K562 (cell line): ENCODE results near the gene TUBB1. TPM values are rescaled to one million over a fixed set of nuclear protein-coding genes. Genes with fewer than 3 reads are reported as not detected.
"Not testable (repeated sequence)": the region's sequence is repeated elsewhere in the genome, so short reads cannot be mapped to it uniquely, and the experiment has no call there.

Experiments used
- ATAC-seq: fragments of 200-7000 bp; cut with Tn5 transposase; 3 replicates; pipeline ENCODE4 v1.9.1; 2020; ENCODE audit warnings: moderate library complexity
- BruUV-seq: library from RNA; stranded (reverse); fragments of 400-500 nt; replicated peaks from 2 replicates; lab custom pipeline; 2021; lab: Mats Ljungman, UMichigan
- CTCF ChIA-PET: fragments of 300-600 bp; formaldehyde crosslinking; extraction: SDS; loops from one replicate; lab custom pipeline; 2021; ENCODE audit warnings: low intra/inter-chr PET ratio; lab: Yijun Ruan, JAX
- POLR2A ChIA-PET: fragments of 300-600, 350-650 bp; sonication (Branson Sonifier 250); formaldehyde crosslinking; extraction: SDS; loops from one replicate; lab custom pipeline; 2021; ENCODE audit warnings: antibody characterized with exemption, inconsistent platforms; lab: Yijun Ruan, JAX
- DNase-seq, 4 experiments: peaks; one replicate each; pipeline versions ENCODE4 v3.0.0 to v3.0.0-alpha.2; 2011 to 2018; ENCODE audit warnings: low spot score in 3 of 4, mixed read lengths in 3 of 4; ENCODE audit errors: extremely low read depth in 1 of 4
- FAIRE-seq: peaks from 2 replicates; lab custom pipeline; 2011; peaks lifted over from hg19 to GRCh38; lab: Jason Lieb, UNC
- H2AFZ ChIP-seq: 2 replicates; pipeline ENCODE4 v1.6.0; 2011; ENCODE audit warnings: low read depth, low read length, control low read depth, inconsistent platforms
- H3K27ac ChIP-seq: fragments of 200-600 bp; 3 replicates; pipeline ENCODE4 v1.8.0; 2011; ENCODE audit warnings: low read depth, mild to moderate bottlenecking, control low read depth, inconsistent platforms, low read length, moderate library complexity, mixed read lengths; ENCODE audit errors: extremely low read depth
- H3K27me3 ChIP-seq, 2 experiments: fragments of 300-600 bp in 1 of 2; 2 replicates in 1 of 2; 3 replicates in 1 of 2; pipeline versions ENCODE4 v1.6.0 to v1.8.0; 2011; ENCODE audit warnings: inconsistent platforms in 2 of 2, low read length in 2 of 2, mild to moderate bottlenecking in 1 of 2, mixed read lengths in 1 of 2, moderate library complexity in 1 of 2; ENCODE audit not compliant: control insufficient read depth in 2 of 2, insufficient read depth in 2 of 2
- H3K36me3 ChIP-seq: fragments of 300-600 bp; 3 replicates; pipeline ENCODE4 v1.8.0; 2011; ENCODE audit warnings: mild to moderate bottlenecking, low read length, inconsistent platforms; ENCODE audit not compliant: control insufficient read depth, insufficient read depth
- H3K4me1 ChIP-seq, 2 experiments: fragments of 200-600 bp in 1 of 2; replicated peaks in 1 of 2; 2 replicates in 1 of 2; 3 replicates in 1 of 2; pipeline versions ENCODE4 v1.5.1 to v1.8.0; 2011; ENCODE audit warnings: inconsistent platforms in 2 of 2, low read length in 2 of 2, mild to moderate bottlenecking in 1 of 2, mixed read lengths in 1 of 2, moderate library complexity in 1 of 2; ENCODE audit not compliant: control insufficient read depth in 2 of 2, insufficient read depth in 2 of 2
- H3K4me2 ChIP-seq: 2 replicates; pipeline ENCODE4 v1.6.1; 2011; ENCODE audit warnings: low read length, control low read depth, inconsistent platforms, mixed read lengths; ENCODE audit not compliant: insufficient read depth
- H3K4me3 ChIP-seq: fragments of 200-600 bp; sonication (generic), shearing (Covaris generic); 2 replicates; pipeline ENCODE4 v1.5.1; 2016; ENCODE audit warnings: control low read depth, inconsistent platforms
- H3K79me2 ChIP-seq: fragments of 200-600 bp; 3 replicates; pipeline ENCODE4 v1.8.0; 2011; ENCODE audit warnings: low read length, inconsistent platforms; ENCODE audit not compliant: control insufficient read depth, insufficient read depth
- H3K9ac ChIP-seq, 2 experiments: 2 replicates each; pipeline versions ENCODE4 v1.6.0 to v1.6.1; 2011; ENCODE audit warnings: low read depth in 2 of 2, low read length in 2 of 2, control low read depth in 1 of 2, inconsistent platforms in 1 of 2, mild to moderate bottlenecking in 1 of 2, mixed read lengths in 1 of 2; ENCODE audit not compliant: insufficient read depth in 1 of 2
- H3K9me1 ChIP-seq: one replicate; pipeline ENCODE4 v1.6.0; 2011; ENCODE audit warnings: inconsistent platforms, mild to moderate bottlenecking, low read length, moderate library complexity; ENCODE audit not compliant: control insufficient read depth, insufficient read depth
- H3K9me3 ChIP-seq: replicated peaks from 2 replicates; pipeline ENCODE4 v1.5.1; 2011; ENCODE audit warnings: low read depth, low read length, inconsistent platforms; ENCODE audit not compliant: control insufficient read depth, insufficient read depth
- H4K20me1 ChIP-seq: replicated peaks from 2 replicates; pipeline ENCODE4 v1.6.1; 2011; ENCODE audit warnings: low read length, inconsistent platforms, mixed read lengths; ENCODE audit not compliant: control insufficient read depth, insufficient read depth
- BRD4 ChIP-seq: fragments of 200-600 bp; sonication (generic); IDR thresholded peaks from 2 replicates; pipeline ENCODE4 v1.6.1; 2017; ENCODE audit warnings: inconsistent platforms
- ESRRA ChIP-seq: fragments of 450-650 bp; IDR thresholded peaks from 2 replicates; pipeline ENCODE4 v1.6.1; 2014; ENCODE audit warnings: low read depth, mild to moderate bottlenecking, moderate library complexity, borderline replicate concordance
- FOXK2 ChIP-seq, 2 experiments: fragments of 450-650 bp; IDR thresholded peaks in 1 of 2; conservative IDR thresholded peaks in 1 of 2; 2 replicates each; pipeline ENCODE4 v1.6.1; 2016; ENCODE audit warnings: low read depth in 2 of 2, mild to moderate bottlenecking in 1 of 2
- NFRKB ChIP-seq: fragments of 450-650 bp; IDR thresholded peaks from 2 replicates; pipeline ENCODE4 v1.6.1; 2016; ENCODE audit warnings: low read depth
- YY1 ChIP-seq, 3 experiments: IDR thresholded peaks; 2 replicates each; pipeline ENCODE4 v1.6.1; 2011; ENCODE audit warnings: low read length in 2 of 3, mild to moderate bottlenecking in 2 of 3, moderate library complexity in 2 of 3, borderline replicate concordance in 1 of 3, control low read depth in 1 of 3, low read depth in 1 of 3; ENCODE audit not compliant: insufficient read depth in 3 of 3, insufficient replicate concordance in 2 of 3, control insufficient read depth in 1 of 3, insufficient read length in 1 of 3; ENCODE audit errors: extremely low read depth in 1 of 3
- ZKSCAN8 ChIP-seq: fragments of 200-800 bp; sonication (Bioruptor generic); IDR thresholded peaks from 2 replicates; pipeline ENCODE4 v1.6.1; 2016; ENCODE audit warnings: missing genetic modification characterization, missing compliant biosample characterization
- ZNF175 ChIP-seq: fragments of 200-800 bp; sonication (Bioruptor generic); IDR thresholded peaks from 2 replicates; pipeline ENCODE4 v1.6.1; 2016; ENCODE audit warnings: low read depth, mild to moderate bottlenecking, missing genetic modification characterization, missing compliant biosample characterization
- ZNF354B ChIP-seq: fragments of 250-450 bp; sonication (Bioruptor Pico); IDR thresholded peaks from 2 replicates; pipeline ENCODE4 v1.4.0; 2020
- WGBS: fragments of 100-300 bp; shearing (Covaris generic); methylation state at CpG from one replicate; pipeline ENCODE4 v1.1.6; 2016; ENCODE audit warnings: low coverage, mixed read lengths; ENCODE audit not compliant: insufficient coverage; ENCODE audit errors: missing lambda C conversion rate; 5-methylcytosine and 5-hydroxymethylcytosine counted together
- in situ Hi-C: fragments of 300-500 bp; cut with MboI; formaldehyde crosslinking; loops from 4 replicates; pipeline ENCODE4 v1.15.0; 2018; ENCODE audit warnings: inconsistent platforms, mixed read lengths
- intact Hi-C: fragments of 100-400 bp; cut with micrococcal nuclease; formaldehyde crosslinking; loops from 2 replicates; pipeline ENCODE4 v1.14.2; 2022
- polyA plus RNA-seq, 8 experiments: library from polyadenylated mRNA; depleted of rRNA in 4 of 8; stranded (reverse) in 5 of 8; unstranded in 3 of 8; fragments of >200 nt; fragmentation: Nextera tagmentation in 2 of 8; fragmentation: Illumina TruSeq in 1 of 8; extraction: Ambion mirVana in 2 of 8; extraction: Trizol in 1 of 8; gene quantifications; 2 replicates each; pipeline versions ENCODE4 v1.2.1 to v1.2.3, GENCODE V29; 2011 to 2014; ENCODE audit warnings: inconsistent platforms in 1 of 8, missing spikeins in 1 of 8
- total RNA-seq, 7 experiments: library from RNA; depleted of rRNA in 6 of 7; stranded (reverse); fragments of >200 nt in 6 of 7; fragmentation: Illumina TruSeq in 2 of 7; extraction: Trizol in 2 of 7; gene quantifications; 2 replicates each; pipeline versions ENCODE4 v1.2.1 to v1.2.3, GENCODE V29; 2011 to 2021; ENCODE audit warnings: low replicate concordance in 1 of 7
- TF ChIP-seq, protein P1 (sequence below): fragments of 450-650 bp; formaldehyde crosslinking; IDR thresholded peaks from 2 replicates; pipeline ENCODE4 v1.4.0; 2022; ENCODE audit warnings: missing genetic modification characterization
- TF ChIP-seq, protein P2 (sequence below): IDR thresholded peaks from 2 replicates; pipeline ENCODE4 v1.6.1; 2016; ENCODE audit warnings: missing genetic modification characterization, missing compliant biosample characterization
- TF ChIP-seq, protein P3 (sequence below), 3 experiments: fragments of 200-800 bp in 1 of 3; fragments of 250-450 bp in 1 of 3; fragments of 450-650 bp in 1 of 3; sonication (Bioruptor Pico) in 1 of 3; sonication (Bioruptor generic) in 1 of 3; formaldehyde crosslinking in 1 of 3; IDR thresholded peaks; 2 replicates each; pipeline versions ENCODE4 v1.6.1 to v1.8.0; 2016 to 2022; ENCODE audit warnings: mild to moderate bottlenecking in 2 of 3, missing genetic modification characterization in 2 of 3, missing compliant biosample characterization in 1 of 3, moderate library complexity in 1 of 3
- TF ChIP-seq, protein P4 (sequence below): fragments of 200-800 bp; sonication (Bioruptor generic); IDR thresholded peaks from 2 replicates; pipeline ENCODE4 v1.6.1; 2017; ENCODE audit warnings: missing genetic modification characterization, missing compliant biosample characterization

Gene TUBB1
- total and polyA plus RNA-seq, 9 of the 15 experiments (the other 6 are each of a cell fraction or from before 2014, with no cell fraction given) = 1.5 to 3.9 (median 2.4) TPM

DNA sequence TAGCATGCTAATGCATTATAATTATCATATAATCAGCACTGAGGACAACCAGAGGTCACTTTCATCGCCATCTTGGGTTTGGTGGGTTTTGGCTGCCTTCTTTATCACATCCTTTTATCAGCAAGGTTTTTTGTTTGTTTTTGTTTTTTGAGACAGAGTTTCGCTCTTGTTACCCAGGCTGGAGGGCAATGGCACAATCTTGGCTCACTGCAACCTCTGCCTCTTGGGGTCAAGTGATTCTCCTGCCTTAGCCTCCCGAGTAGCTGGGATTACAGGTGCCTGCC is 7.4 kb upstream of the TUBB1 start:
- POLR2A ChIA-PET = interaction anchor here (1.0 to 4.4 kb wide), 3 partner anchors 18 to 29 kb away, joined by 4 to 15 read pairs (median 5); partner anchors contain the start of gene ATP5F1E
- DNase-seq, in situ Hi-C loops, H4K20me1 ChIP-seq, H3K9me3 ChIP-seq, H3K9me1 ChIP-seq, H3K79me2 ChIP-seq, intact Hi-C loops: not testable (repeated sequence)
- H3K4me1 ChIP-seq = peaks cover 79 to 88% of the 10 kb centered on the region in 2 experiments
- TF ChIP-seq, protein P1, sequence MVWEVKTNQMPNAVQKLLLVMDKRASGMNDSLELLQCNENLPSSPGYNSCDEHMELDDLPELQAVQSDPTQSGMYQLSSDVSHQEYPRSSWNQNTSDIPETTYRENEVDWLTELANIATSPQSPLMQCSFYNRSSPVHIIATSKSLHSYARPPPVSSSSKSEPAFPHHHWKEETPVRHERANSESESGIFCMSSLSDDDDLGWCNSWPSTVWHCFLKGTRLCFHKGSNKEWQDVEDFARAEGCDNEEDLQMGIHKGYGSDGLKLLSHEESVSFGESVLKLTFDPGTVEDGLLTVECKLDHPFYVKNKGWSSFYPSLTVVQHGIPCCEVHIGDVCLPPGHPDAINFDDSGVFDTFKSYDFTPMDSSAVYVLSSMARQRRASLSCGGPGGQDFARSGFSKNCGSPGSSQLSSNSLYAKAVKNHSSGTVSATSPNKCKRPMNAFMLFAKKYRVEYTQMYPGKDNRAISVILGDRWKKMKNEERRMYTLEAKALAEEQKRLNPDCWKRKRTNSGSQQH (CRISPR knock-in tag) = 0 out of 2 replicates have a peak, but pooled peaks have one; percentile 15
- peak; percentile 55; the same call in 1 of the 2 replicates for TF ChIP-seq BRD4
- TF ChIP-seq YY1 (IDR thresholded peaks at IDR 0.05; ENCODE audit: borderline replicate concordance in 1 of 3, control insufficient read depth in 1 of 3, extremely low read depth in 1 of 3, insufficient read depth in 3 of 3, insufficient read length in 1 of 3, insufficient replicate concordance in 2 of 3, low read depth in 1 of 3, low read length in 2 of 3) = peak in 1 of 3 experiments; percentile 71
- peak; percentile 97 for TF ChIP-seq ESRRA
- TF ChIP-seq, protein P2, sequence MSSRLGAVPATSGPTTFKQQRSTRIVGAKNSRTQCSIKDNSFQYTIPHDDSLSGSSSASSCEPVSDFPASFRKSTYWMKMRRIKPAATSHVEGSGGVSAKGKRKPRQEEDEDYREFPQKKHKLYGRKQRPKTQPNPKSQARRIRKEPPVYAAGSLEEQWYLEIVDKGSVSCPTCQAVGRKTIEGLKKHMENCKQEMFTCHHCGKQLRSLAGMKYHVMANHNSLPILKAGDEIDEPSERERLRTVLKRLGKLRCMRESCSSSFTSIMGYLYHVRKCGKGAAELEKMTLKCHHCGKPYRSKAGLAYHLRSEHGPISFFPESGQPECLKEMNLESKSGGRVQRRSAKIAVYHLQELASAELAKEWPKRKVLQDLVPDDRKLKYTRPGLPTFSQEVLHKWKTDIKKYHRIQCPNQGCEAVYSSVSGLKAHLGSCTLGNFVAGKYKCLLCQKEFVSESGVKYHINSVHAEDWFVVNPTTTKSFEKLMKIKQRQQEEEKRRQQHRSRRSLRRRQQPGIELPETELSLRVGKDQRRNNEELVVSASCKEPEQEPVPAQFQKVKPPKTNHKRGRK = peak; percentile 36; the same call in 1 of the 2 replicates
- TF ChIP-seq NFRKB = 0 out of 2 replicates have a peak, but pooled peaks have one; percentile 61
- peak; percentile 16; the same call in 1 of the 2 replicates for TF ChIP-seq ZNF354B (CRISPR knock-in tag)
- TF ChIP-seq FOXK2 (conservative IDR thresholded peaks at IDR 0.05 in 1 of 2, IDR thresholded peaks at IDR 0.05 in 1 of 2; ENCODE audit: low read depth in 2 of 2) = 0 out of 4 replicates have a peak, but pooled peaks of 1 of the 2 experiments have one; percentile 0
- TF ChIP-seq ZNF175 (CRISPR knock-in tag) = peak; percentile 63; the same call in 1 of the 2 replicates
- TF ChIP-seq ZKSCAN8 (CRISPR knock-in tag) = 0 out of 2 replicates have a peak, but pooled peaks have one; percentile 15
- TF ChIP-seq, protein P3, sequence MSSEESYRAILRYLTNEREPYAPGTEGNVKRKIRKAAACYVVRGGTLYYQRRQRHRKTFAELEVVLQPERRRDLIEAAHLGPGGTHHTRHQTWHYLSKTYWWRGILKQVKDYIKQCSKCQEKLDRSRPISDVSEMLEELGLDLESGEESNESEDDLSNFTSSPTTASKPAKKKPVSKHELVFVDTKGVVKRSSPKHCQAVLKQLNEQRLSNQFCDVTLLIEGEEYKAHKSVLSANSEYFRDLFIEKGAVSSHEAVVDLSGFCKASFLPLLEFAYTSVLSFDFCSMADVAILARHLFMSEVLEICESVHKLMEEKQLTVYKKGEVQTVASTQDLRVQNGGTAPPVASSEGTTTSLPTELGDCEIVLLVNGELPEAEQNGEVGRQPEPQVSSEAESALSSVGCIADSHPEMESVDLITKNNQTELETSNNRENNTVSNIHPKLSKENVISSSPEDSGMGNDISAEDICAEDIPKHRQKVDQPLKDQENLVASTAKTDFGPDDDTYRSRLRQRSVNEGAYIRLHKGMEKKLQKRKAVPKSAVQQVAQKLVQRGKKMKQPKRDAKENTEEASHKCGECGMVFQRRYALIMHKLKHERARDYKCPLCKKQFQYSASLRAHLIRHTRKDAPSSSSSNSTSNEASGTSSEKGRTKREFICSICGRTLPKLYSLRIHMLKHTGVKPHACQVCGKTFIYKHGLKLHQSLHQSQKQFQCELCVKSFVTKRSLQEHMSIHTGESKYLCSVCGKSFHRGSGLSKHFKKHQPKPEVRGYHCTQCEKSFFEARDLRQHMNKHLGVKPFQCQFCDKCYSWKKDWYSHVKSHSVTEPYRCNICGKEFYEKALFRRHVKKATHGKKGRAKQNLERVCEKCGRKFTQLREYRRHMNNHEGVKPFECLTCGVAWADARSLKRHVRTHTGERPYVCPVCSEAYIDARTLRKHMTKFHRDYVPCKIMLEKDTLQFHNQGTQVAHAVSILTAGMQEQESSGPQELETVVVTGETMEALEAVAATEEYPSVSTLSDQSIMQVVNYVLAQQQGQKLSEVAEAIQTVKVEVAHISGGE (CRISPR knock-in tag; IDR thresholded peaks at IDR 0.05) = peak in 1 of 3 experiments; percentile 66; a peak in 1 of 6 replicates
- TF ChIP-seq, protein P4, sequence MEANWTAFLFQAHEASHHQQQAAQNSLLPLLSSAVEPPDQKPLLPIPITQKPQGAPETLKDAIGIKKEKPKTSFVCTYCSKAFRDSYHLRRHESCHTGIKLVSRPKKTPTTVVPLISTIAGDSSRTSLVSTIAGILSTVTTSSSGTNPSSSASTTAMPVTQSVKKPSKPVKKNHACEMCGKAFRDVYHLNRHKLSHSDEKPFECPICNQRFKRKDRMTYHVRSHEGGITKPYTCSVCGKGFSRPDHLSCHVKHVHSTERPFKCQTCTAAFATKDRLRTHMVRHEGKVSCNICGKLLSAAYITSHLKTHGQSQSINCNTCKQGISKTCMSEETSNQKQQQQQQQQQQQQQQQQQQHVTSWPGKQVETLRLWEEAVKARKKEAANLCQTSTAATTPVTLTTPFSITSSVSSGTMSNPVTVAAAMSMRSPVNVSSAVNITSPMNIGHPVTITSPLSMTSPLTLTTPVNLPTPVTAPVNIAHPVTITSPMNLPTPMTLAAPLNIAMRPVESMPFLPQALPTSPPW (CRISPR knock-in tag) = peak; percentile 31; the same call in 1 of the 2 replicates
- TF ChIP-seq, all 486 proteins: peak for 12; not testable (repeated sequence) for 474
- peak overlapping the region; percentile 37 to 53; a peak in 3 of 4 replicates for H3K9ac ChIP-seq
- H3K36me3 ChIP-seq, H3K27me3 ChIP-seq, ATAC-seq, BruUV-seq, FAIRE-seq, H3K4me3 ChIP-seq: not testable (repeated sequence)
- H3K27ac ChIP-seq = peak overlapping the region; percentile 83
- peak overlapping the region; percentile 84 for H2AFZ ChIP-seq
- H3K4me2 ChIP-seq = peak overlapping the region; percentile 70; the same call in 1 of the 2 replicates
- CTCF ChIA-PET = interaction anchor here (0.6 kb wide), 1 partner anchor 360 kb away, joined by 3 read pairs; no protein-coding TSS in a partner anchor
- 28% methylated on average over 3 of the region's 3 CpGs for WGBS
